ENCODE data around the gene ABCD4.
"Not testable (repeated sequence)": the region's sequence is repeated elsewhere in the genome, so short reads cannot be mapped to it uniquely, and the experiment has no call there.

The ABCD4 gene

DNA sequence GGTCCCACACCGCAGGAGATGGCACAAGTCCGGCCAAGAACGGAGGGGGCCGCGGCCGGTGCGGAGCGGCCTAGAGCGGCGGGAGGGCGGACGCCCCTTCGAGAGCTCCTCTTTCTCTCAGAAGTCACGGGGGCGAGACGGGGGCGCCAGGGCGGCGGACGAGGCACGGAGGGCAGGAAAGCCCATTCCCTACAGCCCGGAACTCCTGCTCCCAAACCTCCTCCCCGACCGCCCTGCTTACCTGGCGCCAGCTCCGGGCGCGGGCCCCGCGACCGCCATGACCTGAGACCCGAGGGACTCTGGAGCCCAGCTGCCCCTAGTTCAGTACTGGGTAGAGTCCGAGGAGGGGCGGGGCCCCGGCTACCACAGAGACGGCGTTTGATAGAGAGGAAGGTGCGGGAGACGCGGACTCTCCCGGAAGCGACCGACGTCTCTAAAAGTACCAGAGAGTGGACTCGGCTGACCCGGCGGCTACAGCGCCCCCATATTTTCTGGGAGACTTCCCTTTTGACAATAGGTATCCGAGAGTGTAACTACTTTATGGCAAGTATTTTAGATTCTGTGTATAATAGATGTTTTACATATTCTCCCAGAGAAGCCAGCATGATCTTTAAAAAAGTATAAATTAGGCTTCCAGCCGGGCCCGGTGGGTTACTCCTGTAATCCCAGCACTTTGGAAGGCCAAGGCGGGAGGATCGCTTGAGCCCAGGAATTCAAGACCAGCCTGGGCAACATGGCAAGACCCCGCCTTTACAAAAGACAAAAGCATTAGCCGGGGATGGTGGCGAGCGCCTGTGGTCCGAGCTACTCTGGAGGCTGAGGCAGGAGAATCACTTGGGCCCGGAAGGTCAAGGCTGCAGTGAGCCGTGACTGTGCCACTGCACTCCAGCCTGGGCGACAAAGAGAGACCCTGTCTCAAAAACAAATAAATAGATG, at the start of gene ABCD4:
Gene ABCD4, minus strand, starts transcription at position 301 of the 936 bp plus-strand sequence. Its CDS starts 22 bp downstream, at position 279.
- peak; percentile 49 for DNase-seq (ENCODE audit: low read depth, low spot score)

DNA sequence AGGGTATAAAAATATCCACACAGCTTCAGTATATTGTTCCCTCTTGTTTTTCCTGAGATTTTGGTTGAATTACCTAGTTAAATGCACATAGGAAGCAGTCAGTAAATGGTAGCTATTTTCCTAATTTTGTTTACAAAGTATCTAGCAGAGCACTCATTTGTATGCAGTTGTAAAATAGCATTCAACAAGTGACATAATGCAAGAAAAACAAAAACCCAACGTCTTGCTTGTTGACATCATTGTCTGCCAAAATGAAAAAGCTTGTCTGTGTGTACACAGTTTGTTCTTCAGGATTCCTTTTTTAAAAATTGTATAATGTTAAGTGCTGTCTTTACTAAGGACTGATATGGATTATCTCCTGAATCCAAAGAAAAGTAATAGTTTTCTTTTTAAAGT, 48.2 kb upstream of the ABCD4 start:
- DNase-seq (ENCODE audit: low read depth, low spot score): no peak

DNA sequence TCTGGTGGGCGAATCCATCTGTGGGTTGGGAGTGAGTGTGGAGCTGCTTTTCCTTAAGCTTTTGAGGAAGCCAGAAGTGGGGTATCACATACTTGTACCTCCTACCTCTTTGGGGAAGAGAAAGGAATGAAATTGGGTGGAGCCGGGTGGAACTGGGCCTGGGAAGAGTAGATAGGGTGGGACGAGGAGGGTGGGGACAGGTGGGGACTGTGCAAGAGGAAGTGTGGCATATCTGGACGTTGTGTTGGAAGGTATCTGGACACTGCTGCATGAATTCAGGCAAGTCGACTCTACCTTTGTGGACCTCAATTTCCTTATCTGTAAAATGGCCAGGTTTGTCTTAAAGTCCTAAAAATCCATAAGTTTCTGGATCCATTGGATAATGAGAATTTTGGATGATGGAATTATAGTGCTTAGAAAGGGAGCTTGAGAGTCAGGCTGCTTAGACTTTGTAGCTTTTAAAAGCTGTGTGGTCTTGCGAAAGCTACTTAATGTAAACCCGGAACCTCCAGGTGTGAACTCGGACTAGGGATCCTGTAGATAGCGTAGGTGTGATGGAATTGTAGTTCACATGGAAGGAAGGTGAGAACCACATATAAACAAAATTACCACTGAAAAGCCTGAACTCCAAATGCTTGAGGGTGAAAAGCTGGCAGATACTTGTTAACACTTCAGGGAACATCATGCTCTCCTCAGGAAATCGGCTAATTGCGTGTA, 47.6 kb upstream of the ABCD4 start:
- no peak for DNase-seq (ENCODE audit: low read depth, low spot score)

DNA sequence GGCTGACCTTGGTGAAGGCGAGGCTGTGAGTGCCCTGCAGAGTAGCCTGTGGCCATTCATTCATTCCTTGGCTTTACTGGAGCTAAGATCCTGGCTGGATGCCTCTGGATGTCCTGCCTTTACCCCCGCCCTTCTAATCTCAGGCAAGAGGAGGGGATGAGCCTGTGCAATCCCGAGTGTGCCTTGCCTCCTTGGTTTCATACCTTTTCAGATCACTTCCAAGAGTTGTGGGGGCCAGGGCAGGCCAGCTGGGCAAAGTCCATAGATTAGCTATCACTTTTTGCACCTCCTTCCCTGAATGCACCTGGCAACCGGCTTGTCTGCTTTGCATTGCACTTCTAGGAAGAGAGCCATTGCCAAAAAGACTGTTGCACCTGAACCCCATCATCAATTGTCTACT, 47.0 kb upstream of the ABCD4 start:
- DNase-seq (ENCODE audit: low read depth, low spot score): no peak

DNA sequence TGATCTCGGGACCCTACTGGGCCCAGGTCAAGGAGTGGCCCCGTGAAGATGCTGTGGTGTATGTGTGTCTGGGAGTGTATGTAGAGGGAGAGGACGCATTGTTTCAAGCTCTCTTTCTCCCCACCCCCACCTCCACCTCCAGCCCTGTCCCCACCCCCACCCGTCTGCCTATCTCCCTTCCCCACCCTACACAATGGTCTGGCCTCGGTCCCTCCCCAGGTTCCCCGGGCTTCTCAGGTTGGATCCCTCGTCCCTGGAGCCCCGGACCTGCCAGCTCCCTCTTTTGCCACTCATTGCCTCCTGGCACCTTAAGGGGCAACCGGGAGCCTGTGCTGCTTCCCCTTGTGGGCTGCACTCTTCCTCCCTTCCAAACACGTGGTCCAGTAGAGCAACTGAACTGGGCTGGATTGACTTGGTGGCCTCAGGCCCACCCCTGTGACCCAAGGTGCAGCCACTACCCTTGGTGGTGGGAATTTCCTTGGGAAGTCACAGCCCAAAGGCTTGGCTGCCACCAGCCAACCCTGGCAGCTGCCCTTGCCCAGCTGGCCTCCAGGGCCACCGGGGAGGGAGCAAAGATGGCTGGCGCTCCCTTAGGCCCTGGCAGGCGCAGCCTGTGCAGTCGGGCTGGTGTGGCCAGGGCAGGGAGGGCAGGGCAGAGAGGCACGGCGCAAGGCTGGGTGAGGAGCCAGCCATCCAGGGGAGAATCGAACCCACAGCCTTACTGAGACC, 46.2 kb upstream of the ABCD4 start:
- no peak for DNase-seq (ENCODE audit: low read depth, low spot score)

DNA sequence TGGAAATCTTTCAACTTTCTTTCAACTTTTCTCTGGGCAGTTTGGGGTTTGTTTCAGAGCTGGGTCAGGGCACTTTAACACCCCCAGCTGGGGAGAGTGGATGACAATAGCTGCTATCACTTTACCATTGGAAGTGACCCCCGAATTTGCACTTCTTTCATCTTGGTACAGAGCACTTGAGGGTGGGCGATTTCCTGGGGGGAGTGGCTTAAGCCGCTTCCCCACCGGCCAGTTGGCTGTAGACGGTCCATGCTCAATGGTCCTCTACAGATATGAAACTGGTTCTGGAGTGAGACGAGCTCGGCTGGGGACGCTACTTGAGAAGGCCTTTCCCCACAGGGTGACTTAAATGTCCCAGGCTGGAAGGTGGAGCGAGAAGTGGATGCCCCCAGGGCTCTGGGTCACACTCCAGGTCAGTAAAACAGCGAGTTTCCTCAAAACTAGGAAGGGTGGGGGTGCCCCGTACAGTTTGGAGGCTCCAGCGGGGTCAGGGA, 45.6 kb upstream of the ABCD4 start, which contains the start of gene VRTN:
Gene VRTN, plus strand, starts transcription at position 231 of the 494 bp plus-strand sequence. CDS start 8,313 bp downstream, outside the sequence.
- no peak for DNase-seq (ENCODE audit: low read depth, low spot score)

DNA sequence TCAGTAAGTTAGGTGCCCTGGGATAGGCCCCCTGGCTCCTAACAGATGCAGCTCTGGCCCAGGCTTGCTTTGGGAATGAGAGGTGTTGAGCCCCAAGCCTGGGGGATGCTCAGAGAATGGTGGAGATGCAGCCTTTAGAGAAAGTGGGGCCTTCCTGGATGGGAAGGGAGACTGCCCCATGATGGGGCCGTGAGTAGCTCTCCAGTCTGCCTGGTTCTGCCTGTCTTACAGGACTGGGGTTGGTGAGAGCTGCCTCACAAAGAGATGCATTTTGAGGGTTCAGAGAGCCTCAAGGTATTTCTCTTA, 45.0 kb upstream of the ABCD4 start:
- no peak for DNase-seq (ENCODE audit: low read depth, low spot score)

DNA sequence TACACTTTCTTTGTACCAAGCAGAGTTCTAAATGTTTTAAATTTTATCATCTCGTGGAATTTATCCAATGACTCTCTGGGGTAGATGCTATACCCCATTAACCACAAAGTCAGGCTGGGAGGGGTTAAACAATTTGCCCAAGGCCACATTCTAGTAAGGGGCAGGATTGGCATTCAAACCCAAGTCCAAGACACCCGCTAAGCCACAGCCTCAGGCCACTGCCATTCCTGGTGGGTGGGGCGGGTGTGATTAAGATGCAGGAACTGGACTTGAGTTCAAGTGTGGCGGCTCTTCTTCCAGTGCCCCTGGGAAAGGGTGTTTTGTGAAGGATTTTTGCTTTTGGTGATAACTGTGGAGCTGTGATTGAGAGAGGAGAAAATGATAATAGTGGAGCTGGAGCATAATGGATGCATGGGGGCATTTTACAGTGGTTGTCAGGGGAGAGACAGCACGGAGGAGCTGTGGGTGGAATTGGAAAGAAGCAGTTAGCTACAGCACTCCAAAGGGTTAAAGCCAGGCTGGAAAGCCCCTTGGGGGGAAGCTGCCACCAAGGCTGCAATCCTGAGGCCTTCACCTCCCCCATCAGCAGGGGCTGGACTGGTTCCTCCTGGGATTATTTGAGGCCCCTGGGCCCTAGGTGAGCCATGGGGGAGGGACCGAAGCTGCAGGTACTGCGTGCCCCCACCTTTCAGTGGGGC, 44.5 kb upstream of the ABCD4 start:
- no peak for DNase-seq (ENCODE audit: low read depth, low spot score)

DNA sequence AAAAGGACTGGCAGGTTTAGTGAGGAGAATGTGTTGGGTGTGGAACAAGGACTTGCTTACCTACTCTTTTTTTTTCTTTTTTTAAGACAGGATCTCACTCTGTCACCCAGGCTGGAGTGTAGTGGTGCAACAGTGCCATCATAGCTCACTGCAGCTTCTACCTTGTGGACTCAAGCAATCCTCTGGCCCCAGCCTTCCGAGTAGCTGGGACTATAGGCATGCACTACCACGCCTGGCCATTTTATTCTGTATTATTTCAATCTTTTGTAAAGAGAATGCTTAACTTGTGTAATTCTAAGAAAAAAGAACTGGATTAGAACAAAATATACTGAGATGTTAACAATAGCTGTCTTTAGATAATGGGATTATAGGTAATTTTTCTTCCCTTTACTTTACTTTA, 43.6 kb upstream of the ABCD4 start:
- no peak for DNase-seq (ENCODE audit: low read depth, low spot score)

DNA sequence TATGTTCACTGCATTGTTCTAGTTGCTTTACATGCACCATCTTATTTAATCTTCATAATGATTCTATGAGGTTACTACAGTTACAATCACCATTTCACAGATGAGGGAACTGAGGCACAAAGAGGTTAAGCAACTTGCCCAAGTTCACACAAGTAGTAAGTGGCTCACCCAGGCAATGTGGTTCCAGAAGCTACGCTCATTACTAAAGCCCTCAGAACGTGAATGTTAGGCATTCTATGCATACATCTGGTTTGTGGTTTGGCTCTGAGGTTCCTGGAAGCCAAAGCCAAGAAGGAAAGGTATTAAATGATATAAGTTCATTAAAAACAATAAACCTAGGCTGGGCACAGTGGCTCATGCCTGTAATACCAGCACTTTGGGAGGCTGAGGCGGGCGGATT, 31.2 kb upstream of the ABCD4 start:
- DNase-seq (ENCODE audit: low read depth, low spot score): no peak

DNA sequence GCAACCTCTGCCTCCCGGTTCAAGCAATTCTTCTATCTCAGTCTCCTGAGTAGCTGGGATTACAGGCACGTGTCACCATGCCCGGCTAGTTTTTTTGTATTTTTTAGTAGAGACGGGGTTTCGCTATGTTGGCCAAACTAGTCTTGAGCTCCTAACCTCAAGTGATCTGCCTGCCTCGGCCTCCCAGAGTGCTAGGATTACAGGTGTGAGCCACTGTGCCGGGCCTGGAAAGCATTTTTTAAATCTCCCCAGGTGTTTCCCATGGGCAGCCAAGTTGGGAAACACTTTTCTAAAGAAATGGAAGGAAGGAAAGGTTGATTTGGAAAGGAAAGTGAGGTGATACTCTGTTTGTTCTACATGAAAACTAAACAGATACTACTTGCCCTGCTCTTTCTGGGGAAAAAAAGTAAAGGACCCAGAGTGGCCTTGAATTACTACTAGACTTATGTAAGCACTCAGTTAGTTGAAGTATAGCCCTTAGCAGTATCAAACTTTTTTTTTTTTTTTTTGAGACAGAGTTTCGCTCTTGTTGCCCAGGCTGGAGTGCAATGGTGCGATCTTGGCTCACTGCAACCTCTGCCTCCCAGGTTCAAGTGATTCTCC, 27.3 kb upstream of the ABCD4 start:
- DNase-seq (ENCODE audit: low read depth, low spot score): not testable (repeated sequence)

DNA sequence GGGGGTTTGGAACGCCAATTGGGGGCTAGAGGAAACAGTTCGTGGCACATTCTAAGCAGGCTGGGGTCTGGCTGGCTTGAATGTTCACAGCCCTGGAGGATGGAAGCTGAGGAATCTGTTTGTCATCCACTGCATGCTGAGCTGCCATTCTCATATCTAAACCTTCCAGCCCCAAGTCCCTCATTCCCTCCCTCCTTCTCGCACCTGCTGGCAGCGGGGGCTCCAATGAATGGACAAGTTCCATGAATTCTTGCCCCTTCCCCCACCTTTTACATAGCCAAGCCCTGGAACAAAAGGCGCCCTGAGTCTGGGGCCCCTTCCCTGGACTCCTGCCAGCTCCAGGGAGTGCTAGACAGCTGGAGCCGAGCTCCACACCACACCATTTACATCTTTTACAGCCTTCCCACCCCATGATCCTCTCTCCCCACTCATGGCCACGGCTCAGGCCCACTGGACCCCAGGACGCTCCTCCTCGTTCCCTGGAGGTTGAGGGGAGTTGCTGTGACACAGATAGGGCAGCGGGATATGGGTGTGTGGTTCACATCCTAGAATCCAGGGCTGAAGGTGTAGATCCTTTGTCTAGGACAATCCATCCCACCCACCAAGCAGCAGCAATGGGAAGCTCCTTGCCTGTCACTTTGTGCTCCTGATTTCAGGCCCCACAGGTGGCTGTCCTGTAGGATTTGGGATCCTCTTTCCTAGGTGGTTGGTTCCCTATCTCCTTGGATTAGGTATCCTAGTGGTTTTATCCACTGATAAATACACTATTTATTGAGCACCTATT, 23.8 kb upstream of the ABCD4 start:
- DNase-seq (ENCODE audit: low read depth, low spot score): no peak

DNA sequence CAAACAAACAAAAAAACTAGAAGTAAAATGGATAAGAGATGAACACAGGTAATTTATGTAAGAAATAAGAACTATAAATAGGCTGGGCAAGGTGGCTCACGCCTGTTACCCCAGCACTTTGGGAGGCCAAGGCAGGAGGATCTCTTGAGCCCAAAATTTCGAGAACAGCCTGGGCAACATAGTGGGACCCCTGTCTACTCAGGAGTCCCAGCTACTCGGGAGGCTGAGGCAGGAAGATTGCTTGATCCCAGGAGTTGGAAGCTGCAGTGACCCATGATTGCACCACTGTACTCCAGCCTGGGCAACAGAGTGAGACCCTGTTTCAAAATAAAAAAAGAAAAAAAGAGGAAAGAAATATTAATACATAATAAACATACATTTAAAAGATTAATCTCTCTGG, 22.7 kb upstream of the ABCD4 start:
- DNase-seq (ENCODE audit: low read depth, low spot score): no peak

DNA sequence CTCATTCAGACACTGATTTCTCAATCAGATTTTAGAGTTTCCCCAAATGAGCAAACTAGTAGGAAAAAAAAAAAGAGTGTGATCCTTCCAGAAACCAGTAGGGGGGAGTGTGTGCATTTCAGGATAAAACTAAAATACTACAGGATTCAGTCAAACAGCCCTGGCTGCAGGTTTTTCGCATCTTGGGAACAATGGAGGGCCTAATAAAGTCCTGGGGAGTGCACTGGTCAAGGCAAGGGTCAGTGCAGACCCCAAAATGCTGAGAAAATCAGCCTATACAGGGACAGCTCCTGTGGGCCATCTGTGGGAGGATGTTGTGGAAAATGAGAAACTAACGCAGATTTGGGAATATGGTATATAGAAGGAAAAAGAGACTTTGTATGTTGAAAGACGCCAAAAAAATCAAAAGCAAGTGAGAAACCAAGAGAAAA, 22.2 kb upstream of the ABCD4 start:
- no peak for DNase-seq (ENCODE audit: low read depth, low spot score)

DNA sequence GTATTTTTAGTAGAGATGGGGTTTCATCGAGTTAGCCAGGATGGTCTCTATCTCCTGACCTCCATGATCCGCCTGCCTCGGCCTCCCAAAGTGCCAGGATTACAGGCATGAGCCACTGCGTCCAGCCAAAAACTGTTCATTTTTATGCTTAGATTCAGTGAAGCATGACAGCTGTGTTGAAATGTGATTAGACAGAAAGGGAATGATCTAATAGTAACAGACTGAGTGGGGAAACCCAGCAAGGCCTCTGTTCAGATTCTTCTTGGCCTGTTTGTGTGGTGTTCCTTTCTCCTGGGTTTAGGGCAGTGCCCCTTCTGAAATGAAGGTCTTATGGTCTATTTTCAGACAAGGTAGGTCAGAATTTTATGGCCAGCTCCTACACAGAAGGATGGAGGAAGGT, 11.8 kb upstream of the ABCD4 start:
- no peak for DNase-seq (ENCODE audit: low read depth, low spot score)

DNA sequence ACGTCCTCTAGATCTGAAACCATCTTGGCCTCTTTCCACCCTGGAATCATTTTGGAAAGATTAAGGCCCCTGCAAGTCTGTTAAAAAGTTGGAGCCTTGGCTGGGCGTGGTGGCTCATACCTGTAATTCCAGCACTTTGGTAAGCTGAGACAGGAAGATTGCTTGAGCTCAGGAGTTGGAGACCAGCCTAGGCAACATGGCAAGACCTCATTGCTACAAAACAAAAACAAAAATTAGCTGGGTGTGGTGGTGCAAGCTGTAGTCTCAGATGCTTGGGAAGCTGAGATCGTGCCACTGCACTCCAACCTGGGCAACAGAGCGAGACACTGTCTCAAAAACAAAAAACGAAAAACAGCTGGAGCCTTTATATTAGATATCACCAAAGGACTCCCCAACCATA, 10.9 kb upstream of the ABCD4 start:
- DNase-seq (ENCODE audit: low read depth, low spot score): no peak

DNA sequence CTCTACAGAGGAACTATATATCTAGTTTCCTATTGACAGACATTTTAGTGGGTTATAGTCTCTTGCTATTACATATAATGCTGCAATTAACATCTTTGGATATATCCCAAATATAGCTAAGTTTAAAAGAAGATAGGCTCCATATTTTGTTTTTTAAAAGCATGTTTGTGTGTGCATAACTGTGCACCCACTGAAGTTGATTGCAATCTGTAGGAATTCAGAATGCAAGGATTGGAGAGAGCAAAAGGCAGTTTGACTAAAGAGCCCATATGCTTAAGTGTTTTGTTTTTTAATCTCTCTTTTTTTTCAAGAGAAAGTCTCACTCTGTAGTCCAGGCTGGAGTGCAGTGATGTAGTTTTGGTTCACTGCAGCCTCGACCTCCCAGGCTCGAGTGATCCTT, 9.4 kb upstream of the ABCD4 start:
- no peak for DNase-seq (ENCODE audit: low read depth, low spot score)

DNA sequence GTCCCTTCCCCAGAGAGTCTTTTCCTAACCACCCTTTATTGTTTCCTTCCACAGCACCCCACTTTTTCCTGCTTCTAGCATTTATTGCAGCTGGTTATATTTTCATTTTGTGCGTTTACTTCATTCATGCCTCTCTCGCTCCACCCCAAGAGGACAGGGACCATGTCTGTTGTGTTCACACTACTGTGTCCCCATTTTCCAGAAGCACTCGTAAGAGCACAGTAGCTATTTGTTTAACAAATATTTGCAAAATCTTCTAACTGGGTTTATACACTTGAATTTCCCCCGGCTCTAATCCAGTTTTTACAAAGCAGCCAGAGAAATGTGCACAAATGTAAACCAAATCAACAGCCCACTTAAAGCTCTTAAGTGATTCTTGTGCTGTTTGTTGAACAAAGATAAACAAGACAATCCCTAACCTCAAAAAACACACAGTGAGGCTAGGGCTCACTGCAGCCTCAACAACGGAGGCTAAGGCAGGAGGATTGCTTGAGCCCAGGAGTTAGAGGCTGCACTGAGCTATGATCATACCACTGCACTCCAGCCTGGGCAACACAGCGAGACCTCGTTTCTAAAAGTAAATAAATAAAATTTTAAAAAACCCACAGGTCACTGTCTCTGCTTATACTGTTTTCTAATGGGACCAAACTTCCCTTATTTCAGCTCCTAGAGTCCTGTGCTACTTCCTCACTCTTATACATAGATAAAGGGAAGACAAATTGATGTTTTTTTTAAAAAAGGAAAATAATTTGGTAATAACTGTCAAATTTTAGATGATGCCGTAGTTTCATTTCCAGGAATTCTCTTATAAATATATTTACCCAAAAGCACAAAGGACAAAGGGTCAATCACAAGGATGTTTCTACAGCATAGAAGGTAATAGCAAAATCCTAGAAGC, 6.6 kb upstream of the ABCD4 start:
- no peak for DNase-seq (ENCODE audit: low read depth, low spot score)

DNA sequence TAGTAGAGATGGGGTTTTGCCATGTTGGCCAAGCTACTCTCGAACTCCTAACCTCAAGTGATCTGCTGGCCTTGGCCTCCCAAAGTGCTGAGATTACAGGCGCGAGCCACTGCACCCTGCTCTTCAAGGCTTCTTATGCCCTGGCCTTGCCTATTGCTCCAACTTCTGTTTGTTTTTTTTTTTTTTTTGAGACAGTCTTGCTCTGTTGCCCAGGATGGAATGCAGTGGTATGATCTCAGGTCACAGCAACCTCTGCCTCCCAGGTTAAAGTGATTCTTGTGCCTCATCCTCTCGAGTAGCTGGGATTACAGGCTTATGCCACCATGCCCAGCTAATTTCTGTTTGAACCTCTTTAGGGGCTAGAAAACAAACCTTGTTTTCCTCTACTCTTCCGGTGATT, 6.0 kb upstream of the ABCD4 start:
- no peak for DNase-seq (ENCODE audit: low read depth, low spot score)

Measured in brain pericyte (primary cell).